Epithelial cell of prostate (primary cell): ENCODE results near the gene RNU2-63P.
"Not testable (repeated sequence)": the region's sequence is repeated elsewhere in the genome, so short reads cannot be mapped to it uniquely, and the experiment has no call there.

ENCODE experiments used
- DNase-seq: peaks from one replicate; pipeline ENCODE4 v3.0.0-alpha.2; 2011; ENCODE audit warnings: low read depth, low spot score
- H3K27ac ChIP-seq: fragments of 450-650 bp; 2 replicates; pipeline ENCODE4 v1.5.1; 2017; ENCODE audit warnings: mild to moderate bottlenecking

RNU2-63P gene

GRCh38 chr2:88016086-88016959 is at the start of gene RNU2-63P:
Gene RNU2-63P, minus strand, starts transcription at chr2:88016547.
- peak; percentile 84 for DNase-seq
- peak within 1 kb of the TSS; percentile 71 for H3K27ac ChIP-seq

DNA sequence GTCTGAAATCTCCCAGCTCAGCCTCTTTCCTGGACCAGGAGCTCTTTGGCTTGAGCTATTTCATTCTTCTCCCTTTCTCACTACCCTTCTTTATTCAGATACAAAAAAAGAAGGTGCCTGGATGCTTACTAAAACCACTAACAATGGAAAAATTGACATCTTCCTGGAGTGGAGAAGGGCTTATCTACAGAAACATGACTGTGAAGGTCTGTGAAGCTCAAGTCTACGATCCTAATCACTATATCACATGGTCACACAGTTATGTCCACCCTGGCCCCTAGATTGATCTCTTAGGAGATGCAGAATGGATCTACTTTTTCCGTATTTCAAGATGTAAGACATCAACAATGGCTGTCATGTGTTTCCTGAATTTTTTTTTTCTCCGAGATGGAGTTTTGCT is 44.9 kb upstream of the RNU2-63P start:
- DNase-seq, result no peak
- H3K27ac ChIP-seq, result no peak overlapping the region

- DNase-seq, result no peak
- H3K27ac ChIP-seq, result no peak overlapping the region
Observed at GRCh38 chr2:88060907-88061275, 44.5 kb upstream of the RNU2-63P start.

- H3K27ac ChIP-seq, result no peak overlapping the region
- peak; percentile 39 for DNase-seq
Observed at GRCh38 chr2:88059979-88060906, 43.9 kb upstream of the RNU2-63P start.

DNA sequence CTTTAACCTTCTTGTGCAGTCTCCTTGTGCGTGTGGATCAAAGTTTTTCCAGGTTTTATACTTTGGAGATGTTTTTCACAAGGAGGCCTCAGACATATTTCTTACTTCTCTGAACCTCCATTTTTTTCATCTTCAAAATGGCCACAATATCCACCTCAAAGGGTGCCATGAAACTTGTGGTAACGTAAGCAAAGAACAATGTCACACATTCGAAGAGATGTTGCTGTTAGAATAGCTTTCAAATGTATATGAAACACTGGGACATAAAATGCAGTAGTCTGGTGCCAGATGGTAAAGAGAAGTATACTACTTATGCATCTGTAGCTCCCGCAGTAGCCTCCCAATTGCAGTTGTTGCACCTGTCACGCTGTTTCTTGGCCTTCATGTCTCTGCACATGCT is 41.8 kb upstream of the RNU2-63P start:
- H3K27ac ChIP-seq, result no peak overlapping the region
- DNase-seq, result no peak

DNA sequence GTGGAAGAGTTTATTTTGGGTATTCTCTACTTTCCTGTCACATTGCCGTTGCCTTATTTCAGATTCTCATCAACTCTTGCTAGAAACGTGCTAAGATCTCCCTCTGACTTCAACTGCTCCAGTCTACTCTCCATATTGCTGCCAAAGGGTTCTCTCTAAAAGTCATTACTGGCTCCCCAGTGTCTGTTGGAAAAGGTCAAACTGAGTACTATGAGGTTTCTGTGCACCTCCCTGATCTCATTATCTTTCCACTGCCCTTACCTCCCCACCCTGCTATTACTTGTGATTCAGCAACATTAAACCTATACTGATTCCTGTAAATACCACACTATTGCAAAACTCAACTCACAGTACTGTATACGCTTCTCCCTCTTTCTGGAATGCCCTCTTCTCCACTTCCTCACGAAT is 41.1 kb upstream of the RNU2-63P start:
- no peak for DNase-seq
- H3K27ac ChIP-seq, result no peak overlapping the region

DNA sequence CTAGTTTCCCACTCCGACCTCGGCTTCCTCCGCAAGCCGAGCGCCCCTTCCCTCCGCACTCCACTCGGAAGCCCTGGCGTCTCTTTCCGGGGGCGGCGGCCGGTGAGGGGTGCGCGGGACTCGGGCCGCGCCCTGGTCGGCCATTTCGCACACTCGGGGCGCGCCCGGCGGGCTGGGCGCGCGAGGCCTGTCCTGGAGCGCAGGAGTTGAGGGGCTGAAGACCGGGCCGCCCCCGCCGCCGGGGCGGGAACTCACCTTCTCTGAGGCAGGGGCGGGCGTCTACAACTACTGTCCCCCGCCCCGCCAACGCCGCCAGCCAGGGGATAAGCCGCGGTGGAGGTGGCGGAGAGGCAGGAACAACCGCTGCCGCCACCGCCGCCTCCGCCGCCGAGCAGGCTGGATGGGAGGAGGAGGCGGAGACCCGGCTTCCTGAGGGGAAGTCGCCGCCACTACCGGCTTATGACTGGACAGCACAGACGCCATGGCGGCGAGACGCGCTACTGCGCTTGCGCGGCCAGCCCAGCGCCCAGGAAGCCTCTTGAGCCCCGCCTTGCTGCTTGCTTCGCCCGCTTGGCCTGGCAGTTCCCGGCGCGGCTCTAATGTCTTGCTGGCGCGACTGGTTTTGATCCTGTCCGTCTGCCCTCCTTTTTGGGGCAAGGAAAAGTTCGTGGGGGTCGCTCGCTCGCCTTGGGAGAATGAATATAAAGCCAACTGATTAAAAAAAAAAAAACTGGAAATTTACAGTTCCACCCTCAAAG is 39.2 kb upstream of the RNU2-63P start, which contains the start of gene KRCC1:
Gene KRCC1 (minus strand): TSS at position 413 of the 758 bp plus-strand sequence. CDS start 27,220 bp downstream, outside the sequence.
- peak; percentile 85 for DNase-seq
- H3K27ac ChIP-seq, result peak within 1 kb of the TSS; percentile 85

DNA sequence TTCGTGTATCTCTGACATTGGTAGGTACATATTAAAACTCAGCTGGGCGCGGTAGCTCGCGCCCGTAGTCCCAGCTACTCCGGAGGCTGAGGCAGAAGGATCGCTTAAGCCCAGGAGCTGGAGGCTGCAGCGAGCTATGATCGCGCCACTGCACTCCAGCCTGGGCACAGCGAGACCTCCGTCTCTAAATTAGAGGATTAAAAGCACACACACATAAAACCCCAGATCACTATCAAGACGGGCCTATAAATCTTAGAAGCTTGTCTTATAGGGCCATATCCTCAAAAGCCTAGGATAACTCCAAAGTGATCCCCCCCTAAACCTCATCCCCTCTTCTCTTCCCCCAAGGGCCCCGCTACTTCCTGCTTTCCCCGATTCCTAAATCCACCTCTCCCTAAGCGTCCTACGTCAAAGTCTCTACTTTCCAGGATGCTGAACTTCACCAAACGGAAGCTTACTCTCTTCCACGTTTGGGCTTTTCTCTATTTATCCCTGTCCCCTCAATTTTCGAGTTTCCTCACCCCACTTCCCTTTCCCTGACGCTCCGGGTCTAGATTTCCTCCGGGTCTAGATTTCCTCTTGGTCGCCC is 38.5 kb upstream of the RNU2-63P start:
- DNase-seq, result no peak
- H3K27ac ChIP-seq, result peak overlapping the region; percentile 85

GRCh38 chr2:88053934-88054781 is 37.8 kb upstream of the RNU2-63P start:
- no peak for DNase-seq
- H3K27ac ChIP-seq, result peak overlapping the region; percentile 85

- no peak for DNase-seq
- H3K27ac ChIP-seq, result no peak overlapping the region
Observed at GRCh38 chr2:88053296-88053695, 36.9 kb upstream of the RNU2-63P start.

- DNase-seq, result no peak
- no peak overlapping the region for H3K27ac ChIP-seq
Observed at GRCh38 chr2:88051792-88052191, 35.4 kb upstream of the RNU2-63P start.

DNA sequence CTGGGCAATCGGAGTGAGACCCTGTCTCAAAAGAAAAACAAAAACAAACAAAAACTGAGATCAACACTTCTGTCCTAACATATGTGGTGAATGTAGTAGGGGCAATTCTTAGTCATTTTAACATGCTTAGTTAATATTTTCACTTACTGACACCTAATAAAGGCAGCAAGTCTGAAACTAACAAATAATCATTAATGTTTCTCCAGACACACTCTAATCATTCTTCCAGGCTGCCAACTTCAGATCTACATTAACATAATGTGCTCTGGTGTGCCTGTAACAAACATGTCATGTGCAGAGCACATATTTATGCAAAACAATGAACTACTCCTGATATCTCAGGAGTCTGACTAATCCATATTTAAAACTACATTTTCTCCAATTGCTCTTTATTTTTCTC is 33.3 kb upstream of the RNU2-63P start:
- H3K27ac ChIP-seq, result no peak overlapping the region
- no peak for DNase-seq

- no peak overlapping the region for H3K27ac ChIP-seq
- DNase-seq, result no peak
Observed at GRCh38 chr2:88048541-88048940, 32.2 kb upstream of the RNU2-63P start.

GRCh38 chr2:88045561-88045960 is 29.2 kb upstream of the RNU2-63P start:
- H3K27ac ChIP-seq, DNase-seq: not testable (repeated sequence)

GRCh38 chr2:88042476-88042875 is 26.1 kb upstream of the RNU2-63P start:
- no peak for DNase-seq
- H3K27ac ChIP-seq, result peak overlapping the region; percentile 39

DNA sequence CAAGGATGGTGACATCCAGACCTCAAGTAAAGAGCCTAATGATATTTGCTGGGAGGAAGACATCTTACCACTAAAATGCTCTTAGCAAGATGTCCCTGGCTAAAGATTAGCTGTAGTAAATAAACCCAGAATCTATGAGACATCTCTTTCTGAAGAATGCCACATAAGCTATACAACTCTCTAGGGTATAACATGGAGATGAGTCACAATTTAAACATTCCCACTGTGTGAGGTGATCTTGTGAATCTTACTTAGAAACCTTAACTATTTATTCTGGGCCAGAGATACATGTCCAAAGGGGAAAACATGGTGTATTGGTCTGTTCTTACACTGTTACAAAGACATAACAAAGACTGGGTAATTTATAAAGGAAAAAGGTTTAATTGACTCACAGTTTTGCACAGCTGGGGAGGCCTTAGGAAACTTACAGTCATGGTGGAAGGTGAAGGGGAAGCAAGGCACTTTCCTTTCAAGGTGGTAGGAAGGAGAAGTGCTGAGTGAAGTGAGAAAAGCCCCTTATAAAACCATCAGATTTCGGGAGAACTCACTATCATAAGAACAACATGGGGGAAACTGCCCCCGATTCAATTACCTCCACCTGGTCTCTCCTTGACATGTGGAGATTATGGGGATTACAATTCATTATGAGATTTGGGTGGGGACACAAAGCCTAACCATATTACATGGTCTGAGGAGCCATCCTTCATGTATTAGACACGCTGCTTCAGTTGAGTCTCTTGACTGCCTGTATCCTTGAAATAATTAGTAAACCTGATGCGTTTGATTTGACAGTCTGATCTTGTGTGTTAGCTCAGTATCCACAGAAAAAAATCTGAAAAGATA is 22.1 kb upstream of the RNU2-63P start:
- peak; percentile 59 for DNase-seq
- peak overlapping the region; percentile 81 for H3K27ac ChIP-seq

DNA sequence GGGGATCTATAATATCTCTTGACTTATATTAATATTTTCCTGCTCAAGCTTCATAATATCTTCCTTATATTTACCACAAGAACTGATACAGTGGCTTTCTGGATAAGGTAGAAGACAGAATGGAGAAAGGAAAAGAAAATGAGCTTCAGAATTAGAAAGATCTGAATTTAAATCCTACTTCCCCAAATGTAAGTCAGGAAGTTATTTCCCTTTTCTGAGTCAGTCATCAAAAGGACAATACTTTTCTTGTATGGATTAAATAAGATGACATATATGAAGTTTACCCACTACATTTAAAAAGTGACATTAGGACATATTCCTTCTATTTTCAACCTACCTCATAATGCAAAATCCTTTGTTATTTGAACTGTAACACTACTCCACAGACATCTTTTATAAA is 20.3 kb upstream of the RNU2-63P start:
- no peak for DNase-seq
- peak overlapping the region; percentile 36 for H3K27ac ChIP-seq

- DNase-seq, result no peak
- H3K27ac ChIP-seq, result peak overlapping the region; percentile 36
Observed at GRCh38 chr2:88036182-88036581, 19.8 kb upstream of the RNU2-63P start.
